ENCODE results near the gene DNAH3. TPM values are rescaled to one million over a fixed set of nuclear protein-coding genes. Genes with fewer than 3 reads are reported as not detected.

Gene DNAH3
- total RNA-seq, 1 experiment from 2014 or later: 4.4 TPM

DNA sequence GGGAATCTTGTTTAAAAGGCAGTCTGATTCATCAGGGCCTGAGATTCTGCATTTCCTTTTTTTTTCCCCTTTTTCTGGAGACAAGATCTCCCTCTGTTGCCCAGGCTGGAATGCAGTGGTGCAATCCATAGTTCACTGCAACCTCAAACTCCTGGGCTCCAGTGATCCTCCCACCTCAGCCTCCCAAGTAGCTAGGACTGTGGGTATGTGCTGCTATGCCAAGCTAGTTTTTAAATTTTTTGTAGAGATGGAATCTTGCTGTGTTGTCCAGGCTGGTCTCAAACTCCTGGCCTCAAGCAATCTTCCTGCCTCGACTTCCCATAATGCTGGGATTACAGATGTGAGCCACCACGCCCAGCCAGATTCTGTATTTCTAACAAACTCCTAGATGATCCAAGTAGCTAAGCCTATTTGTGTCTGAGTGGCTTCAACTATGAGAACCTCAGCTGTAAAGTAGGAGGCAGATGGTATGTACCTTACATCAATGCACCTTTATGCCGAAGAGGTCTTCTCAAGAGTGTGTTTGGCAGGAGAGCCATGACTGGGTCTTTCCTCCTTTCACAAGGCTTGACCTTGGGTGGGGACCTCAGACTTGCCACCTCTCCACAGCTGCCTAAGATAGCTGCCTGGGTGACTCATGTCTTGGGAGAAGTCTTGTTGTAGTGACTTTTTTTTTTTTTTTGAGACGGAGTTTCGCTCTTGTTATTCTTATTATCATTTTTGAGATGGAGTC lies 18.8 kb upstream of the DNAH3 start:
- no TSS peak for BruUV-seq (replicated peaks)
- Histone ChIP-seq H3K36me3 (ENCODE audit: control insufficient read depth, insufficient read depth, low read length) (no peaks in the 10 kb centered on the region), H3K9me3 (no peaks in the 10 kb centered on the region), H3K27me3 (replicated peaks; ENCODE audit: control insufficient read depth, insufficient read depth, low read length) (no peaks in the 10 kb centered on the region), H3K4me1 (no peaks in the 10 kb centered on the region), H3K4me3 (ENCODE audit: low read depth, low read length) (no peak overlapping the region)
- H3K27ac Mint-ChIP-seq (ENCODE audit: unreplicated experiment): no peak overlapping the region
- H3K4me3 Mint-ChIP-seq (ENCODE audit: unreplicated experiment): no peak overlapping the region
- H3K4me1 Mint-ChIP-seq (ENCODE audit: low read depth, unreplicated experiment): no peaks in the 10 kb centered on the region
- POLR2A ChIA-PET: interaction anchor here (0.6 kb wide), 1 partner anchor 131 kb away, joined by 3 read pairs; no protein-coding TSS in a partner anchor
- TF ChIP-seq, protein P1, sequence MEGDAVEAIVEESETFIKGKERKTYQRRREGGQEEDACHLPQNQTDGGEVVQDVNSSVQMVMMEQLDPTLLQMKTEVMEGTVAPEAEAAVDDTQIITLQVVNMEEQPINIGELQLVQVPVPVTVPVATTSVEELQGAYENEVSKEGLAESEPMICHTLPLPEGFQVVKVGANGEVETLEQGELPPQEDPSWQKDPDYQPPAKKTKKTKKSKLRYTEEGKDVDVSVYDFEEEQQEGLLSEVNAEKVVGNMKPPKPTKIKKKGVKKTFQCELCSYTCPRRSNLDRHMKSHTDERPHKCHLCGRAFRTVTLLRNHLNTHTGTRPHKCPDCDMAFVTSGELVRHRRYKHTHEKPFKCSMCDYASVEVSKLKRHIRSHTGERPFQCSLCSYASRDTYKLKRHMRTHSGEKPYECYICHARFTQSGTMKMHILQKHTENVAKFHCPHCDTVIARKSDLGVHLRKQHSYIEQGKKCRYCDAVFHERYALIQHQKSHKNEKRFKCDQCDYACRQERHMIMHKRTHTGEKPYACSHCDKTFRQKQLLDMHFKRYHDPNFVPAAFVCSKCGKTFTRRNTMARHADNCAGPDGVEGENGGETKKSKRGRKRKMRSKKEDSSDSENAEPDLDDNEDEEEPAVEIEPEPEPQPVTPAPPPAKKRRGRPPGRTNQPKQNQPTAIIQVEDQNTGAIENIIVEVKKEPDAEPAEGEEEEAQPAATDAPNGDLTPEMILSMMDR (IDR thresholded peaks at IDR 0.05; ENCODE audit: insufficient read depth in 1 of 2, low read depth in 1 of 2, low read length in 1 of 2, severe bottlenecking in 1 of 2, unreplicated experiment in 1 of 2): no peak
- no peaks in the 10 kb centered on the region for H3K9me3 Mint-ChIP-seq (ENCODE audit: unreplicated experiment)
- CTCF ChIA-PET: interaction anchor here (0.7 kb wide), 1 partner anchor 550 kb away, joined by 3 read pairs; no protein-coding TSS in a partner anchor
- intact Hi-C loops (cut with micrococcal nuclease; ENCODE audit: unreplicated experiment): no loop called here
- no peaks in the 10 kb centered on the region for H3K27me3 Mint-ChIP-seq (ENCODE audit: insufficient read depth, unreplicated experiment)
- peaks cover 16% of the 10 kb centered on the region for H3K36me3 Mint-ChIP-seq (ENCODE audit: insufficient read depth, unreplicated experiment)
- no peak for DNase-seq

DNA sequence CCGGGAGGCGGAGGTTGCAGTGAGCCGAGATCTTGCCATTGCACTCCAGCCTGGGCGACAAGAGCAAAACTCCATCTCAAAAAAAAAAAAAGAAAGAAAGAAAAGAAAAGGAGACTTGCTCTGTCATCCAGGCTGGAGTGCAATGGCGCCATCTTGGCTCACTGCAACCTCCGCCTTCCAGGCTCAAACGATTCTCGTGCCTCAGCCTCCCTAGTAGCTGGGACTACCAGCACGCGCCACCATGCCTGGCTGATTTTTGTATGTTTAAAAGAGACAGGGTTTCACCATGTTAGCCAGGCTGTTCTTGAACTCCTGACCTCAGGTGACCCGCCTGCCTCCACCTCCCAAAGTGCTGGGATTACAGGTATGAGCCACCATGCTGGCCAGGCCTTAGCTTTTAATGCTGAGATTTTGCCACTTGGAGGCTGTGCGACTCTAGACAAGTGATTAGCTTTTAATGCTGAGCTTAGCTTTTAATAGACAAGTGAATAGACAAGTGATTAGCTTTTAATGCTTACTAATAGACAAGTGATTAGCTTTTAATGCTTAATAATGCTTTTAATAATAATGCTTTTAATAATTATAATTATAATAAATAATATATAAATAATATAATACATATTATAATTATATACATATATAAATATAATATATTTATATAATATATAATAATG lies 17.4 kb upstream of the DNAH3 start:
- Histone ChIP-seq H3K27me3 (replicated peaks; ENCODE audit: control insufficient read depth, insufficient read depth, low read length) (no peaks in the 10 kb centered on the region), H3K9me3 (no peaks in the 10 kb centered on the region), H3K36me3 (ENCODE audit: control insufficient read depth, insufficient read depth, low read length) (no peaks in the 10 kb centered on the region), H3K4me3 (ENCODE audit: low read depth, low read length) (no peak overlapping the region), H3K4me1 (no peaks in the 10 kb centered on the region)
- intact Hi-C loops (cut with micrococcal nuclease; ENCODE audit: unreplicated experiment): no loop called here
- H3K9me3 Mint-ChIP-seq (ENCODE audit: unreplicated experiment): no peaks in the 10 kb centered on the region
- no peaks in the 10 kb centered on the region for H3K27me3 Mint-ChIP-seq (ENCODE audit: insufficient read depth, unreplicated experiment)
- TF ChIP-seq, protein P1 (IDR thresholded peaks at IDR 0.05; ENCODE audit: insufficient read depth in 1 of 2, low read depth in 1 of 2, low read length in 1 of 2, severe bottlenecking in 1 of 2, unreplicated experiment in 1 of 2): no peak
- ChIA-PET CTCF (no interaction called here), POLR2A (no interaction called here)
- no peak overlapping the region for H3K4me3 Mint-ChIP-seq (ENCODE audit: unreplicated experiment)
- DNase-seq: no peak
- no peaks in the 10 kb centered on the region for H3K4me1 Mint-ChIP-seq (ENCODE audit: low read depth, unreplicated experiment)
- H3K27ac Mint-ChIP-seq (ENCODE audit: unreplicated experiment): no peak overlapping the region
- no TSS peak for BruUV-seq (replicated peaks)
- H3K36me3 Mint-ChIP-seq (ENCODE audit: insufficient read depth, unreplicated experiment): peaks cover 17% of the 10 kb centered on the region

DNA sequence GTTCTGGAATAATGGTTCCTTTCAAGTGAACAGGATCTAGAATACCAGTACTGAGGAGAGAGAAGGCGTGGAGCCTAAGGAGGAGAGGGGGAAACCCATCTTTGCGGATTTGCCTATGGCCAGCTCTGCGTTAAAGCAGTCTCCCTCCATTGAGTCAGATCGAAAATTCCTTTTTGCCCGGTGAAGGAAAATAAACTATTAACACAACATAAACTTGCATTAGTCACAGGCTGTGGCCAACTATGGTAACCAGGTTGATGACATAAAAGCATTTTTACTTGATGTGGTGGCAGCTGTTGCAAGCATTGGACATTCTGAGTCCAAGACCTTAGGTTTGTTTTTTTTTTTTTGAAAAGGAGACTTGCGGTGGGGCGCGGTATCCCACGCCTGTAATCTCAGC lies 16.7 kb upstream of the DNAH3 start:
- no peaks in the 10 kb centered on the region for H3K9me3 Mint-ChIP-seq (ENCODE audit: unreplicated experiment)
- H3K9me3 ChIP-seq: no peaks in the 10 kb centered on the region
- no peak overlapping the region for H3K27ac Mint-ChIP-seq (ENCODE audit: unreplicated experiment)
- H3K4me1 Mint-ChIP-seq (ENCODE audit: low read depth, unreplicated experiment): no peaks in the 10 kb centered on the region
- no peaks in the 10 kb centered on the region for H3K27me3 ChIP-seq (replicated peaks; ENCODE audit: control insufficient read depth, insufficient read depth, low read length)
- no peaks in the 10 kb centered on the region for H3K27me3 Mint-ChIP-seq (ENCODE audit: insufficient read depth, unreplicated experiment)
- H3K4me3 ChIP-seq (ENCODE audit: low read depth, low read length): no peak overlapping the region
- intact Hi-C loops (cut with micrococcal nuclease; ENCODE audit: unreplicated experiment): no loop called here
- H3K36me3 Mint-ChIP-seq (ENCODE audit: insufficient read depth, unreplicated experiment): peaks cover 17% of the 10 kb centered on the region
- no peaks in the 10 kb centered on the region for H3K36me3 ChIP-seq (ENCODE audit: control insufficient read depth, insufficient read depth, low read length)
- TF ChIP-seq, protein P1 (IDR thresholded peaks at IDR 0.05; ENCODE audit: insufficient read depth in 1 of 2, low read depth in 1 of 2, low read length in 1 of 2, severe bottlenecking in 1 of 2, unreplicated experiment in 1 of 2): no peak
- no peaks in the 10 kb centered on the region for H3K4me1 ChIP-seq
- DNase-seq: no peak
- POLR2A ChIA-PET: no interaction called here
- H3K4me3 Mint-ChIP-seq (ENCODE audit: unreplicated experiment): no peak overlapping the region
- CTCF ChIA-PET: no interaction called here
- BruUV-seq (replicated peaks): no TSS peak

Measured in Caco-2 (cell line).